Mesenchymal stem cell (in vitro differentiated cells and primary cell): ENCODE data around the gene DRD2.

Experiments
- DNase-seq: peaks from one replicate; pipeline ENCODE4 v3.0.0-alpha.2; 2013
- H2AFZ ChIP-seq: one replicate; pipeline ENCODE4 v1.6.1; 2013; ENCODE audit warnings: low read depth, mild to moderate bottlenecking, control low read depth, inconsistent platforms, low read length, moderate library complexity
- H2AK5ac ChIP-seq: 2 replicates; pipeline ENCODE4 v1.6.1; 2013; ENCODE audit warnings: low read length, moderate library complexity, mild to moderate bottlenecking, inconsistent platforms; ENCODE audit not compliant: severe bottlenecking
- H2BK120ac ChIP-seq: one replicate; pipeline ENCODE4 v1.6.1; 2013; ENCODE audit warnings: low read depth, mild to moderate bottlenecking, inconsistent platforms, low read length, moderate library complexity
- H2BK12ac ChIP-seq, 2 experiments: one replicate each; pipeline ENCODE4 v1.6.1; 2013; ENCODE audit warnings: inconsistent platforms in 2 of 2, low read length in 2 of 2, mild to moderate bottlenecking in 2 of 2, moderate library complexity in 2 of 2, control low read depth in 1 of 2
- H2BK15ac ChIP-seq: one replicate; pipeline ENCODE4 v1.6.1; 2013; ENCODE audit warnings: mild to moderate bottlenecking, low read depth, inconsistent platforms; ENCODE audit not compliant: poor library complexity, severe bottlenecking
- H2BK5ac ChIP-seq: 2 replicates; pipeline ENCODE4 v1.6.1; 2013; ENCODE audit warnings: low read depth, mild to moderate bottlenecking, low read length, control low read depth, inconsistent platforms; ENCODE audit not compliant: poor library complexity, severe bottlenecking
- H3K14ac ChIP-seq, 2 experiments: one replicate each; pipeline ENCODE4 v1.6.1; 2013; ENCODE audit warnings: inconsistent platforms in 2 of 2, low read length in 2 of 2, control low read depth in 1 of 2, mild to moderate bottlenecking in 1 of 2, moderate library complexity in 1 of 2
- H3K18ac ChIP-seq, 2 experiments: one replicate each; pipeline ENCODE4 v1.6.1; 2013; ENCODE audit warnings: inconsistent platforms in 2 of 2, low read length in 2 of 2, control low read depth in 1 of 2, low read depth in 1 of 2, mild to moderate bottlenecking in 1 of 2
- H3K23ac ChIP-seq, 2 experiments: one replicate each; pipeline ENCODE4 v1.6.1; 2013; ENCODE audit warnings: inconsistent platforms in 2 of 2, low read length in 2 of 2, mild to moderate bottlenecking in 2 of 2, moderate library complexity in 2 of 2, control low read depth in 1 of 2
- H3K27ac ChIP-seq: 2 replicates; pipeline ENCODE4 v1.5.1; 2013; ENCODE audit warnings: mild to moderate bottlenecking, moderate library complexity, low read length, control low read depth, inconsistent platforms; ENCODE audit not compliant: poor library complexity, severe bottlenecking
- H3K27me3 ChIP-seq, 2 experiments: 2 replicates each; pipeline versions ENCODE4 v1.6.1 to v1.7.0; 2013; ENCODE audit warnings: low read length in 2 of 2, mild to moderate bottlenecking in 2 of 2, moderate library complexity in 2 of 2, control low read depth in 1 of 2, inconsistent platforms in 1 of 2; ENCODE audit not compliant: control insufficient read depth in 1 of 2, insufficient read depth in 1 of 2
- H3K36me3 ChIP-seq, 2 experiments: 2 replicates each; pipeline versions ENCODE4 v1.6.1 to v1.7.0; 2013; ENCODE audit warnings: low read length in 2 of 2, control low read depth in 1 of 2, inconsistent platforms in 1 of 2, low read depth in 1 of 2, mild to moderate bottlenecking in 1 of 2; ENCODE audit not compliant: insufficient read depth in 2 of 2, control insufficient read depth in 1 of 2
- H3K4ac ChIP-seq, 2 experiments: one replicate each; pipeline ENCODE4 v1.6.1; 2013; ENCODE audit warnings: inconsistent platforms in 2 of 2, low read length in 2 of 2, mild to moderate bottlenecking in 2 of 2, moderate library complexity in 2 of 2, control low read depth in 1 of 2, low read depth in 1 of 2
- H3K4me1 ChIP-seq: 2 replicates; pipeline ENCODE4 v1.6.1; 2013; ENCODE audit warnings: low read depth, low read length, control low read depth; ENCODE audit not compliant: control insufficient read depth, insufficient read depth
- H3K4me2 ChIP-seq: 2 replicates; pipeline ENCODE4 v1.6.1; 2013; ENCODE audit warnings: low read length, mild to moderate bottlenecking, inconsistent platforms; ENCODE audit not compliant: poor library complexity, severe bottlenecking
- H3K4me3 ChIP-seq, 2 experiments: 2 replicates each; pipeline versions ENCODE4 v1.5.1 to v1.7.0; 2013; ENCODE audit warnings: low read length in 2 of 2, mild to moderate bottlenecking in 2 of 2, control low read depth in 1 of 2, low read depth in 1 of 2; ENCODE audit not compliant: insufficient read depth in 1 of 2
- H3K79me1 ChIP-seq: replicated peaks from 2 replicates; pipeline ENCODE4 v1.6.1; 2013; ENCODE audit warnings: mild to moderate bottlenecking, control low read depth, low read length, inconsistent platforms; ENCODE audit not compliant: poor library complexity, severe bottlenecking
- H3K9ac ChIP-seq: 2 replicates; pipeline ENCODE4 v1.7.0; 2013; ENCODE audit warnings: mild to moderate bottlenecking, low read length, moderate library complexity
- H3K9me3 ChIP-seq: 2 replicates; pipeline ENCODE4 v1.7.0; 2013; ENCODE audit warnings: mild to moderate bottlenecking, low read length; ENCODE audit not compliant: control insufficient read depth
- H4K8ac ChIP-seq: one replicate; pipeline ENCODE4 v1.6.1; 2013; ENCODE audit warnings: inconsistent platforms, mild to moderate bottlenecking, low read length, moderate library complexity
- H4K91ac ChIP-seq: one replicate; pipeline ENCODE4 v1.6.1; 2013; ENCODE audit warnings: mild to moderate bottlenecking, low read length, inconsistent platforms
- WGBS: methylation state at CpG from one replicate; pipeline ENCODE4 v1.1.7; 2013; ENCODE audit warnings: mixed read lengths; 5-methylcytosine and 5-hydroxymethylcytosine counted together

Gene DRD2

GRCh38 chr11:113470233-113470632, 5.0 kb downstream of the DRD2 start:
- peaks cover 18 to 78% of the 10 kb centered on the region in 2 experiments for H3K27me3 ChIP-seq
- H2BK5ac ChIP-seq: no peak overlapping the region
- H3K9me3 ChIP-seq: no peaks in the 10 kb centered on the region
- no peak overlapping the region for H4K91ac ChIP-seq
- H3K79me1 ChIP-seq: no peaks in the 10 kb centered on the region
- H4K8ac ChIP-seq: no peak overlapping the region
- H3K14ac ChIP-seq: no peak overlapping the region
- H3K18ac ChIP-seq: no peak overlapping the region
- no peaks in the 10 kb centered on the region for H3K36me3 ChIP-seq
- H2AFZ ChIP-seq: no peak overlapping the region
- no peak for DNase-seq
- H3K27ac ChIP-seq: no peak overlapping the region
- no peak overlapping the region for H2BK120ac ChIP-seq
- no peak overlapping the region for H2BK12ac ChIP-seq
- H3K9ac ChIP-seq: no peak overlapping the region
- H3K4ac ChIP-seq: no peak overlapping the region
- WGBS: 33% methylated on average over 5 of the region's 5 CpGs
- H2AK5ac ChIP-seq: no peak overlapping the region
- no peak overlapping the region for H2BK15ac ChIP-seq
- H3K4me2 ChIP-seq: no peak overlapping the region
- peaks cover 8% of the 10 kb centered on the region for H3K4me1 ChIP-seq
- no peak overlapping the region for H3K4me3 ChIP-seq
- H3K23ac ChIP-seq: no peak overlapping the region

GRCh38 chr11:113468726-113469345, 6.4 kb downstream of the DRD2 start:
- no peaks in the 10 kb centered on the region for H3K9me3 ChIP-seq
- H2BK15ac ChIP-seq: no peak overlapping the region
- no peaks in the 10 kb centered on the region for H3K4me1 ChIP-seq
- no peak for DNase-seq
- no peak overlapping the region for H3K4me2 ChIP-seq
- no peak overlapping the region for H3K18ac ChIP-seq
- no peak overlapping the region for H2AK5ac ChIP-seq
- H3K14ac ChIP-seq: no peak overlapping the region
- no peak overlapping the region for H4K91ac ChIP-seq
- H3K23ac ChIP-seq: no peak overlapping the region
- peaks cover 17 to 82% of the 10 kb centered on the region in 2 experiments for H3K27me3 ChIP-seq
- H3K36me3 ChIP-seq: no peaks in the 10 kb centered on the region
- H3K4me3 ChIP-seq: no peak overlapping the region
- H2BK5ac ChIP-seq: no peak overlapping the region
- no peaks in the 10 kb centered on the region for H3K79me1 ChIP-seq
- WGBS: 69% methylated on average over 4 of the region's 8 CpGs
- no peak overlapping the region for H2BK12ac ChIP-seq
- H2BK120ac ChIP-seq: no peak overlapping the region
- no peak overlapping the region for H3K27ac ChIP-seq
- H3K9ac ChIP-seq: no peak overlapping the region
- H3K4ac ChIP-seq: no peak overlapping the region
- H4K8ac ChIP-seq: no peak overlapping the region
- no peak overlapping the region for H2AFZ ChIP-seq

DNA sequence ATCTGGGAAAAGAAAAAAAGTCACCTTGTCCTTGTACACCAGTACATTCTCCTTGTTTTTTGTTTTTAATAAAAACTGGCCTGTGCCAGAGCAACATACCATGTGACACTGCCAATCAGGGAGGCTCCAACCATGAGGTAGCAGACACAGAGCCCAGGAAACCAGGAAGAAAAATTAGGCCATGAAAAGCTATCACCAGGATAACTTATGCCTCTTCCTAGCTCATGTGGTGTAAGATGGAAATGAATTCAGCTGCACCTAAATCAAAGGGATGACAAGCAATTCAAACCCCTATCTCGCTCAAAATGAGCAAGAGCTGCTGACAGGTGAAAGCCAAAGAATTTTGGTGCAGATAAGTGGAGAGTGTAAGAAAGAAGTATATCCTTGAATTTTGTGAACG, 7.7 kb downstream of the DRD2 start:
- Histone ChIP-seq H3K79me1 (no peaks in the 10 kb centered on the region), H3K4me3 (no peak overlapping the region), H3K27ac (no peak overlapping the region), H3K9ac (no peak overlapping the region), H4K91ac (no peak overlapping the region), H2BK5ac (no peak overlapping the region), H3K4me1 (no peaks in the 10 kb centered on the region), H3K14ac (no peak overlapping the region), H3K4ac (no peak overlapping the region), H3K4me2 (no peak overlapping the region), H2BK12ac (no peak overlapping the region), H2BK120ac (no peak overlapping the region), H4K8ac (no peak overlapping the region), H2AFZ (no peak overlapping the region), H2AK5ac (no peak overlapping the region), H3K18ac (no peak overlapping the region), H3K27me3 (peaks cover 12 to 83% of the 10 kb centered on the region in 2 experiments), H3K23ac (no peak overlapping the region), H3K36me3 (no peaks in the 10 kb centered on the region), H2BK15ac (no peak overlapping the region), H3K9me3 (no peaks in the 10 kb centered on the region)
- 79% methylated on average over 1 of the region's 2 CpGs for WGBS
- DNase-seq: no peak

DNA sequence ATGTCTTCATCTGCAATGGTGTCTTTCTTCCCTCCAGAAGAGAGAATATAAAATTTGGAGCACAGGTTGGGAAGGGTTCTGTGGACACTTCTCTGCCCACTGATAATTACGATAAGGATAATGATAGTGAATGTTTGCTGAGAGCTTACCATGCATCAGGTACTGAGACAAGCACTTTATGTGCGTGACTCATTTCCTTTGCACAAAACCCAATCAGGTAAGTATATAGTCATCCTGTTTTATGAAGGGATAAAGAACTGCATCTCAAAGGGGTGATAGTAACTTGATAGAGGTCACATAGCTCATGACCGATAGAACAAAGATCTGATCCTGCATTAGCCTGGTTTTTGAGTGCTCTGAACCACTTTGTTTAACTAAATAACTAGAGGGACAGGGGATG, 9.4 kb downstream of the DRD2 start:
- Histone ChIP-seq H3K79me1 (no peaks in the 10 kb centered on the region), H2BK5ac (no peak overlapping the region), H2BK15ac (no peak overlapping the region), H3K4me2 (no peak overlapping the region), H3K4me3 (no peak overlapping the region), H4K8ac (no peak overlapping the region), H3K27me3 (peaks cover 12 to 83% of the 10 kb centered on the region in 2 experiments), H2AFZ (no peak overlapping the region), H3K4ac (no peak overlapping the region), H3K36me3 (no peaks in the 10 kb centered on the region), H3K9ac (no peak overlapping the region), H3K18ac (no peak overlapping the region), H3K23ac (no peak overlapping the region), H2BK12ac (no peak overlapping the region), H3K9me3 (no peaks in the 10 kb centered on the region), H3K14ac (no peak overlapping the region), H2AK5ac (no peak overlapping the region), H2BK120ac (no peak overlapping the region), H4K91ac (no peak overlapping the region), H3K4me1 (no peaks in the 10 kb centered on the region), H3K27ac (no peak overlapping the region)
- 94% methylated on average over 2 of the region's 3 CpGs for WGBS
- no peak for DNase-seq
